ENCODE measurements around the gene PIK3CD. TPM values are rescaled to one million over a fixed set of nuclear protein-coding genes. Genes with fewer than 3 reads are reported as not detected.

The PIK3CD gene
- total and polyA plus RNA-seq, 2 of the 8 experiments (the other 6 are each of a cell fraction or from before 2014, with no cell fraction given), result 20.6 to 24.1 TPM

GRCh38 chr1:9776685-9777084, 125.2 kb downstream of the PIK3CD start:
- Histone ChIP-seq H3K56ac (replicated peaks; ENCODE audit: insufficient read length, low read depth, low read length) (no peak overlapping the region), H2AK5ac (ENCODE audit: low read depth, low read length) (no peak overlapping the region), H2BK20ac (ENCODE audit: low read length) (no peak overlapping the region), H3K79me2 (ENCODE audit: control insufficient read depth in 1 of 2, insufficient read depth in 2 of 2, low read length in 2 of 2) (peaks cover 4 to 57% of the 10 kb centered on the region in 2 experiments), H4K20me1 (replicated peaks in 1 of 2; ENCODE audit: control insufficient read depth in 1 of 2, insufficient read depth in 2 of 2, low read length in 2 of 2) (peaks cover 0 to 3% of the 10 kb centered on the region in 2 experiments), H3K27me3 (replicated peaks in 1 of 4; ENCODE audit: control insufficient read depth in 3 of 4, extremely low read depth in 1 of 4, insufficient read depth in 3 of 4, low read length in 3 of 4) (no peaks in the 10 kb centered on the region), H3K23me2 (ENCODE audit: low read depth, low read length) (no peaks in the 10 kb centered on the region), H3K4ac (replicated peaks; ENCODE audit: insufficient read length, low read depth, low read length) (no peak overlapping the region), H4K8ac (ENCODE audit: extremely low read depth, insufficient read depth, low read length) (no peak overlapping the region), H3K4me3 (ENCODE audit: extremely low read depth in 1 of 4, insufficient read depth in 2 of 4, low read depth in 3 of 4, low read length in 4 of 4) (no peak overlapping the region), H2BK120ac (replicated peaks; ENCODE audit: low read depth, low read length) (no peak overlapping the region), H4K91ac (replicated peaks; ENCODE audit: insufficient read length, low read length) (no peak overlapping the region), H2BK15ac (ENCODE audit: low read length) (no peak overlapping the region), H2AFZ (ENCODE audit: low read length) (no peak overlapping the region), H2BK5ac (ENCODE audit: low read depth, low read length) (no peak overlapping the region), H3K79me1 (ENCODE audit: low read depth, low read length) (peaks cover 7% of the 10 kb centered on the region), H3K36me3 (ENCODE audit: control insufficient read depth in 2 of 4, insufficient read depth in 4 of 4, low read length in 3 of 4) (peaks cover 0 to 11% (median 8%) of the 10 kb centered on the region in 4 experiments; a peak in 4 of 8 replicates), H4K5ac (ENCODE audit: insufficient read length, low read depth, low read length) (no peak overlapping the region), H3K27ac (ENCODE audit: low read depth, low read length) (no peak overlapping the region), H2BK12ac (ENCODE audit: low read depth, low read length) (no peak overlapping the region), H3K14ac (ENCODE audit: insufficient read length) (no peak overlapping the region), H3K9ac (replicated peaks in 1 of 4; ENCODE audit: extremely low read depth in 1 of 4, low read depth in 3 of 4, low read length in 3 of 4) (no peak overlapping the region), H3K4me2 (ENCODE audit: insufficient read depth in 1 of 2, low read depth in 2 of 2, low read length in 2 of 2) (no peak overlapping the region), H3K23ac (ENCODE audit: insufficient read length) (no peak overlapping the region), H3K4me1 (replicated peaks in 1 of 4; ENCODE audit: control insufficient read depth in 3 of 4, insufficient read depth in 4 of 4, low read length in 3 of 4) (0 out of 7 replicates have a peak, but pooled peaks cover 0 to 5% (median 0%) of the 10 kb centered on the region in 4 experiments), H3K9me3 (ENCODE audit: insufficient read depth in 2 of 2, low read depth in 1 of 2, low read length in 1 of 2) (no peaks in the 10 kb centered on the region), H3K18ac (ENCODE audit: extremely low read depth, low read length) (no peak overlapping the region)
- DNase-seq (ENCODE audit: low read depth in 1 of 2, low spot score in 2 of 2) (no peak), FAIRE-seq (no peak)
- ChIA-PET POLR2A (ENCODE audit: partially characterized antibody) (interaction anchor here (0.6 kb wide), 1 partner anchor 23 kb away, joined by 3 read pairs; no protein-coding TSS in a partner anchor), CTCF (ENCODE audit: partially characterized antibody) (interaction anchor here (0.6 to 1.5 kb wide), 9 partner anchors 8 to 737 kb away, joined by 3 to 4 read pairs (median 3); no protein-coding TSS in a partner anchor)
- 97% methylated on average over 2 of the region's 2 CpGs; no CpG with 5 or more reads in 1 of the 2 experiments for WGBS, 2 experiments (ENCODE audit: extremely low coverage in 1 of 2, insufficient coverage in 1 of 2, insufficient read length in 1 of 2, insufficient replicate concordance in 2 of 2, low coverage in 1 of 2, low lambda C conversion rate in 2 of 2, missing lambda C conversion rate in 1 of 2)
- TF ChIP-seq RBBP5 (IDR thresholded peaks at IDR 0.05; ENCODE audit: borderline replicate concordance, low read depth, low read length) (no peak), YY1 (IDR thresholded peaks at IDR 0.05; ENCODE audit: low read depth, low read length) (no peak), TBP (IDR thresholded peaks at IDR 0.05; ENCODE audit: low read depth, low read length) (no peak), SIX5 (IDR thresholded peaks at IDR 0.05; ENCODE audit: low read depth, low read length) (no peak), RNF2 (IDR thresholded peaks at IDR 0.05; ENCODE audit: borderline replicate concordance, low read depth, low read length, missing control alignments, poor library complexity, severe bottlenecking) (no peak), CBX5 (IDR thresholded peaks at IDR 0.05; ENCODE audit: low read depth, low read length) (no peak), PHF8 (conservative IDR thresholded peaks at IDR 0.05; ENCODE audit: low read depth, low read length) (no peak), BCL11A (IDR thresholded peaks at IDR 0.05; ENCODE audit: low read depth in 2 of 2, low read length in 2 of 2) (no peak), SP2 (IDR thresholded peaks at IDR 0.05; ENCODE audit: low read length) (no peak), TAF1 (IDR thresholded peaks at IDR 0.05; ENCODE audit: low read depth, low read length) (no peak), CHD1 (IDR thresholded peaks at IDR 0.05; ENCODE audit: low read depth, low read length) (no peak), CTCF (IDR thresholded peaks at IDR 0.05; ENCODE audit: control extremely low read depth in 1 of 3, insufficient read depth in 1 of 3, low read depth in 1 of 3, low read length in 3 of 3) (no peak)

Measured in H1 (cell line).